ENCODE results near the gene GRIA1.

The GRIA1 gene

GRCh38 chr5:153551537-153552079 lies 61.1 kb downstream of the GRIA1 start:
- no peak for DNase-seq (ENCODE audit: low read depth)

- no peak for DNase-seq (ENCODE audit: low read depth)
Observed at GRCh38 chr5:153552886-153553285, 62.4 kb downstream of the GRIA1 start.

GRCh38 chr5:153555420-153556114 lies 65.1 kb downstream of the GRIA1 start:
- DNase-seq (ENCODE audit: low read depth), result no peak

- no peak for DNase-seq (ENCODE audit: low read depth)
Observed at GRCh38 chr5:153558957-153559356, 68.5 kb downstream of the GRIA1 start.

- DNase-seq (ENCODE audit: low read depth), result no peak
Observed at GRCh38 chr5:153559926-153560325, 69.5 kb downstream of the GRIA1 start.

GRCh38 chr5:153562189-153562588 lies 71.7 kb downstream of the GRIA1 start:
- no peak for DNase-seq (ENCODE audit: low read depth)

GRCh38 chr5:153565822-153566221 lies 75.4 kb downstream of the GRIA1 start:
- no peak for DNase-seq (ENCODE audit: low read depth)

- no peak for DNase-seq (ENCODE audit: low read depth)
Observed at GRCh38 chr5:153569036-153569435, 78.6 kb downstream of the GRIA1 start.

- no peak for DNase-seq (ENCODE audit: low read depth)
Observed at GRCh38 chr5:153571162-153571561, 80.7 kb downstream of the GRIA1 start.

- DNase-seq (ENCODE audit: low read depth), result no peak
Observed at GRCh38 chr5:153572411-153573145, 82.1 kb downstream of the GRIA1 start.

- no peak for DNase-seq (ENCODE audit: low read depth)
Observed at GRCh38 chr5:153573326-153574033, 83.0 kb downstream of the GRIA1 start.

- no peak for DNase-seq (ENCODE audit: low read depth)
Observed at GRCh38 chr5:153584126-153584959, 93.9 kb downstream of the GRIA1 start.

GRCh38 chr5:153584960-153585359 lies 94.5 kb downstream of the GRIA1 start:
- DNase-seq (ENCODE audit: low read depth), result no peak

GRCh38 chr5:153585622-153586277 lies 95.3 kb downstream of the GRIA1 start:
- DNase-seq (ENCODE audit: low read depth), result no peak

- no peak for DNase-seq (ENCODE audit: low read depth)
Observed at GRCh38 chr5:153592081-153592480, 101.6 kb downstream of the GRIA1 start.

- no peak for DNase-seq (ENCODE audit: low read depth)
Observed at GRCh38 chr5:153594785-153595184, 104.3 kb downstream of the GRIA1 start.

- DNase-seq (ENCODE audit: low read depth), result no peak
Observed at GRCh38 chr5:153598099-153598498, 107.6 kb downstream of the GRIA1 start.

- no peak for DNase-seq (ENCODE audit: low read depth)
Observed at GRCh38 chr5:153601377-153601776, 110.9 kb downstream of the GRIA1 start.

GRCh38 chr5:153605386-153605785 lies 114.9 kb downstream of the GRIA1 start:
- no peak for DNase-seq (ENCODE audit: low read depth)

GRCh38 chr5:153610009-153610408 lies 119.5 kb downstream of the GRIA1 start:
- no peak for DNase-seq (ENCODE audit: low read depth)

- DNase-seq (ENCODE audit: low read depth), result no peak
Observed at GRCh38 chr5:153610811-153611210, 120.3 kb downstream of the GRIA1 start.

All from stimulated activated CD8-positive, alpha-beta memory T cell treated with anti-CD3 and anti-CD28 coated beads, Interleukin-12 subunit alpha, Interleukin-12 subunit beta, amount 100 ng/mL, for 1 hour (primary cell).